Measurements from ENCODE around the gene CD93.

The CD93 gene

GRCh38 chr20:23080521-23080920 lies 5.6 kb downstream of the CD93 start:
- CTCF ChIA-PET, result interaction anchor here (1.4 to 1.6 kb wide), 2 partner anchors 23 to 29 kb away, joined by 5 to 6 read pairs; no protein-coding TSS in a partner anchor
- no peak for DNase-seq (ENCODE audit: extremely low spot score)
- TF ChIP-seq, protein P1, sequence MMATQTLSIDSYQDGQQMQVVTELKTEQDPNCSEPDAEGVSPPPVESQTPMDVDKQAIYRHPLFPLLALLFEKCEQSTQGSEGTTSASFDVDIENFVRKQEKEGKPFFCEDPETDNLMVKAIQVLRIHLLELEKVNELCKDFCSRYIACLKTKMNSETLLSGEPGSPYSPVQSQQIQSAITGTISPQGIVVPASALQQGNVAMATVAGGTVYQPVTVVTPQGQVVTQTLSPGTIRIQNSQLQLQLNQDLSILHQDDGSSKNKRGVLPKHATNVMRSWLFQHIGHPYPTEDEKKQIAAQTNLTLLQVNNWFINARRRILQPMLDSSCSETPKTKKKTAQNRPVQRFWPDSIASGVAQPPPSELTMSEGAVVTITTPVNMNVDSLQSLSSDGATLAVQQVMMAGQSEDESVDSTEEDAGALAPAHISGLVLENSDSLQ (IDR thresholded peaks at IDR 0.05), result no peak
- TF ChIP-seq BHLHE40 (IDR thresholded peaks at IDR 0.05; ENCODE audit: borderline replicate concordance) (no peak), SUZ12 (IDR thresholded peaks at IDR 0.05) (no peak), FOXA1 (IDR thresholded peaks at IDR 0.05) (no peak)
- POLR2A ChIA-PET, result no interaction called here

DNA sequence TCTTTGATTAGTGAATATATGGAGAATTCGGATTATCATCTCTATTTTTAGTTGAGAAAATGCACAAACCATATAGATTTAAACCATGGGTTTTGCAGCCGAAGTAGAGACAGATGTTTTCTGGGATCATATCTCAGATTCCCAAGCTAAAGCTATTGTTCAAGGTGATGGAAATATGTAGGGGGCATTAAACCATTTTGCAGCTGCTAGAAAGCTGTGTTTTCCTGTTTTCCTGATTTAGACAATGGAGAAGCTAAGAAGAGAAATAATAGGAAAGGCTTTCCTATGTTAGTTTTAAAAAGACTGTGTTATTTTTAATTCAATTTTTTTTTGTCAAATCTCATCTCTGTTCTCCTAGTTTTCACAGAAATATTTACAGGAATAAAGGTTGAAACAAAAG lies 6.2 kb downstream of the CD93 start:
- DNase-seq (ENCODE audit: extremely low spot score), result no peak
- ChIA-PET CTCF (interaction anchor here (1.1 to 1.6 kb wide), 4 partner anchors 12 to 28 kb away, joined by 4 to 6 read pairs (median 5); no protein-coding TSS in a partner anchor), POLR2A (no interaction called here)
- TF ChIP-seq ELF4 (IDR thresholded peaks at IDR 0.05) (no peak), L3MBTL2 (conservative IDR thresholded peaks at IDR 0.05) (no peak), SUZ12 (IDR thresholded peaks at IDR 0.05) (no peak), FOXM1 (IDR thresholded peaks at IDR 0.05; ENCODE audit: borderline replicate concordance) (no peak), TARDBP (IDR thresholded peaks at IDR 0.05) (no peak), ZNF384 (IDR thresholded peaks at IDR 0.05) (no peak), CTBP1 (IDR thresholded peaks at IDR 0.05; ENCODE audit: borderline replicate concordance) (no peak)

- CTCF ChIA-PET, result interaction anchor here (0.9 to 1.6 kb wide), 6 partner anchors 9 to 27 kb away, joined by 3 to 6 read pairs (median 4); no protein-coding TSS in a partner anchor
- DNase-seq (ENCODE audit: extremely low spot score), result peak; percentile 39
- POLR2A ChIA-PET, result no interaction called here
- TF ChIP-seq CTBP1 (IDR thresholded peaks at IDR 0.05; ENCODE audit: borderline replicate concordance) (no peak), FOXA1 (IDR thresholded peaks at IDR 0.05) (no peak), HDGF (IDR thresholded peaks at IDR 0.05; ENCODE audit: borderline replicate concordance) (no peak), FOXM1 (IDR thresholded peaks at IDR 0.05; ENCODE audit: borderline replicate concordance) (no peak), TARDBP (IDR thresholded peaks at IDR 0.05) (no peak), ELF4 (IDR thresholded peaks at IDR 0.05) (no peak)
- TF ChIP-seq, protein P1 (IDR thresholded peaks at IDR 0.05), result no peak
These were observed 7.1 kb downstream of the CD93 start for GRCh38 chr20:23079016-23079351.

DNA sequence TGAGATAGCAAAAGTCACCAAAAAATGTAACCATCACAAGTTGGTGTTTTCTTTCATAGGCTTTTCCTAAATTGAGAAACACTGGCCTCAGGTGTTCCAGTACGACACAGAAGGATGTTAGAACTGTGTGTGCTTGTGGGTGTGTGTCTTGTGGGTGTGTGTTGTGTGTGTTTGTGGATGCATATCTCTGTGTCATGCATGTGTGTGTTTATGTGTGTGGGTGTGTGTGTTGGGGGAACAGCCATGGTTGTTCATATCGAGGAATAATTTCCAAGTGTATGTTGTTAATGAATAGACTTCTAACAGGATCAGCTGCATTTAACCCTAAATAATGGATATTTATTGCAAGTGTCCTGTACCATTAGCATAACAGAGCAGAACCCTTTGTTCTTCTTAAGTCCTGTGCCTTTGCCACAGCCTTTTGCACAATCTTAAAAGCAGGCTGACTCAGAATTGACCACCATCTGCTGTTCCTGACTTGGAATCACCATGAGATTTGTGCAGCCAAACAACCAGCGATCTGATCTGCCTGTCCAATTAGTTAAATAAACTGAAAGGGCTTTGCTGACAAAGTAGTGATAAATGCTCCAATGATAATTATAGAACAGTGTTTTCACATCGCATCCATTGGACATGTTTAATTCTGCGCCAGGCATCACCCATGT lies 7.6 kb downstream of the CD93 start:
- CTCF ChIA-PET, result interaction anchor here (0.9 to 1.6 kb wide), 3 partner anchors 9 to 25 kb away, joined by 3 to 5 read pairs (median 4); no protein-coding TSS in a partner anchor
- TF ChIP-seq FOXK2 (IDR thresholded peaks at IDR 0.05), result no peak
- TF ChIP-seq, protein P1 (IDR thresholded peaks at IDR 0.05), result no peak
- TF ChIP-seq LEF1 (IDR thresholded peaks at IDR 0.05; ENCODE audit: borderline replicate concordance), result no peak
- no peak for TF ChIP-seq SUZ12 (IDR thresholded peaks at IDR 0.05)
- no peak for TF ChIP-seq HDGF (IDR thresholded peaks at IDR 0.05; ENCODE audit: borderline replicate concordance)
- TF ChIP-seq FOXA1 (IDR thresholded peaks at IDR 0.05), result no peak
- no peak for TF ChIP-seq ZNF384 (IDR thresholded peaks at IDR 0.05)
- no peak for TF ChIP-seq FOXM1 (IDR thresholded peaks at IDR 0.05; ENCODE audit: borderline replicate concordance)
- TF ChIP-seq NFRKB (IDR thresholded peaks at IDR 0.05), result no peak
- no peak for TF ChIP-seq ELF4 (IDR thresholded peaks at IDR 0.05)
- TF ChIP-seq BHLHE40 (IDR thresholded peaks at IDR 0.05; ENCODE audit: borderline replicate concordance), result no peak
- TF ChIP-seq SP1 (IDR thresholded peaks at IDR 0.05), result no peak
- TF ChIP-seq L3MBTL2 (conservative IDR thresholded peaks at IDR 0.05), result no peak
- no peak for TF ChIP-seq TARDBP (IDR thresholded peaks at IDR 0.05)
- TF ChIP-seq ARNT (IDR thresholded peaks at IDR 0.05), result no peak
- no peak for DNase-seq (ENCODE audit: extremely low spot score)
- POLR2A ChIA-PET, result no interaction called here

DNA sequence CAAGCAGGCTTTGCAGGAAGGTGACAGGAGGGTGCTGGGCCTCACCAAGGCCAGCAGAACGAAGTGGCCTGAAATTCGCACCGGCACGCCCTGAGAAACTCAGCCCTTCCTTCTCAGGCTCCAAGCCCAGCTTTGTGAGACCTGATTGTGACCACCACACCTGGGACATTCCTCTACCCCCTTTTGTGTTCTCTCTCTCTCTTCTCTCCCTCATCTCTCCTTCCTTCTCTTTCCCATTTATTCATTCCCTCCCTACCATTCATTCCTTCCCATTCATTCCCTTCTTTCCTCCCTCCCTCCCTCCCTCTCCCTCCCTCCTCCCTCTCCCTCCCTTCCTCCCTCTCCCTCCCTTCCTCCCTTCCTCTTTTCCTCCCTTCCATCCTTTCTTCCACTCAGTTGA lies 8.8 kb downstream of the CD93 start:
- TF ChIP-seq BHLHE40 (IDR thresholded peaks at IDR 0.05; ENCODE audit: borderline replicate concordance), result no peak
- no peak for TF ChIP-seq SP1 (IDR thresholded peaks at IDR 0.05)
- no peak for TF ChIP-seq ZNF384 (IDR thresholded peaks at IDR 0.05)
- TF ChIP-seq LEF1 (IDR thresholded peaks at IDR 0.05; ENCODE audit: borderline replicate concordance), result no peak
- TF ChIP-seq, protein P1 (IDR thresholded peaks at IDR 0.05), result no peak
- TF ChIP-seq FOXA1 (IDR thresholded peaks at IDR 0.05), result no peak
- TF ChIP-seq FOXK2 (IDR thresholded peaks at IDR 0.05), result no peak
- TF ChIP-seq TARDBP (IDR thresholded peaks at IDR 0.05), result no peak
- no peak for TF ChIP-seq NFRKB (IDR thresholded peaks at IDR 0.05)
- TF ChIP-seq HDGF (IDR thresholded peaks at IDR 0.05; ENCODE audit: borderline replicate concordance), result no peak
- no peak for TF ChIP-seq CTBP1 (IDR thresholded peaks at IDR 0.05; ENCODE audit: borderline replicate concordance)
- no peak for TF ChIP-seq SUZ12 (IDR thresholded peaks at IDR 0.05)
- no peak for TF ChIP-seq L3MBTL2 (conservative IDR thresholded peaks at IDR 0.05)
- TF ChIP-seq ARNT (IDR thresholded peaks at IDR 0.05), result no peak
- no peak for TF ChIP-seq FOXM1 (IDR thresholded peaks at IDR 0.05; ENCODE audit: borderline replicate concordance)
- no peak for TF ChIP-seq ELF4 (IDR thresholded peaks at IDR 0.05)
- CTCF ChIA-PET, result no interaction called here
- DNase-seq (ENCODE audit: extremely low spot score), result no peak
- POLR2A ChIA-PET, result interaction anchor here (1.0 kb wide), 1 partner anchor 26 kb away, joined by 4 read pairs; no protein-coding TSS in a partner anchor

DNA sequence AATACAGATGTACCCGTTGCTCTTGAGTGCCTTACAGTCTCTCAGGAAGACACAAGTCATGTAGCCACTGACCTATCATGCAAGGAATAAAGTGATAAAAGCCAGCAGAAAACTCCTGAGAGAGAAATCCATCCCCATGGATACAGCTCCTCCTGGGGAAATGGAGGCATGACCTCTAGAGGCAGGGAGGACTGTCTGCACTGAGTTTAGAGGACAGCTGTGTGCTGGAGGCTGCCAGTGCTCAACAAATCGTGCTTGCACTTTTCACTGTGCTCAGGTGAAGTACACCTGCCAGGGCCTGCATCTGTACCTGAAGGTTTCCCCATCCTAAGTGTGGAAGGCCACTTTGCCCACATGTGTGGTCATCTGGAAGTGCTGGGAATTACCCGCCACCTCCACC lies 12.1 kb downstream of the CD93 start:
- TF ChIP-seq FOXK2 (IDR thresholded peaks at IDR 0.05) (no peak), ELF4 (IDR thresholded peaks at IDR 0.05) (no peak), FOXA1 (IDR thresholded peaks at IDR 0.05) (no peak), TARDBP (IDR thresholded peaks at IDR 0.05) (no peak), SP1 (IDR thresholded peaks at IDR 0.05) (no peak), ZNF384 (IDR thresholded peaks at IDR 0.05) (no peak), HDGF (IDR thresholded peaks at IDR 0.05; ENCODE audit: borderline replicate concordance) (no peak), LEF1 (IDR thresholded peaks at IDR 0.05; ENCODE audit: borderline replicate concordance) (no peak), BHLHE40 (IDR thresholded peaks at IDR 0.05; ENCODE audit: borderline replicate concordance) (no peak), L3MBTL2 (conservative IDR thresholded peaks at IDR 0.05) (no peak), SUZ12 (IDR thresholded peaks at IDR 0.05) (no peak), ARNT (IDR thresholded peaks at IDR 0.05) (no peak), NFRKB (IDR thresholded peaks at IDR 0.05) (no peak), FOXM1 (IDR thresholded peaks at IDR 0.05; ENCODE audit: borderline replicate concordance) (no peak), CTBP1 (IDR thresholded peaks at IDR 0.05; ENCODE audit: borderline replicate concordance) (no peak)
- TF ChIP-seq, protein P1 (IDR thresholded peaks at IDR 0.05), result no peak
- CTCF ChIA-PET, result no interaction called here
- POLR2A ChIA-PET, result no interaction called here
- DNase-seq (ENCODE audit: extremely low spot score), result no peak

All from HEK293T (cell line).